PC-9 (cell line): ENCODE data around the gene GALNT2.

Experiments used
- CTCF ChIP-seq: fragments of 200-600 bp; sonication (generic); conservative IDR thresholded peaks from 2 replicates; pipeline ENCODE4 v1.6.1; 2017; ENCODE audit warnings: mixed run types, antibody characterized with exemption, mild to moderate bottlenecking, moderate library complexity
- EZH2 ChIP-seq: fragments of 200-600 bp; sonication (generic); IDR thresholded peaks from 2 replicates; pipeline ENCODE4 v1.8.0; 2017; ENCODE audit warnings: antibody characterized with exemption, low read depth

GRCh38 chr1:230101556-230101955 lies 34.5 kb downstream of the GALNT2 start:
- TF ChIP-seq CTCF (no peak), EZH2 (no peak)
